Measurements from ENCODE around the gene ARR3.

- TF ChIP-seq, protein P1, sequence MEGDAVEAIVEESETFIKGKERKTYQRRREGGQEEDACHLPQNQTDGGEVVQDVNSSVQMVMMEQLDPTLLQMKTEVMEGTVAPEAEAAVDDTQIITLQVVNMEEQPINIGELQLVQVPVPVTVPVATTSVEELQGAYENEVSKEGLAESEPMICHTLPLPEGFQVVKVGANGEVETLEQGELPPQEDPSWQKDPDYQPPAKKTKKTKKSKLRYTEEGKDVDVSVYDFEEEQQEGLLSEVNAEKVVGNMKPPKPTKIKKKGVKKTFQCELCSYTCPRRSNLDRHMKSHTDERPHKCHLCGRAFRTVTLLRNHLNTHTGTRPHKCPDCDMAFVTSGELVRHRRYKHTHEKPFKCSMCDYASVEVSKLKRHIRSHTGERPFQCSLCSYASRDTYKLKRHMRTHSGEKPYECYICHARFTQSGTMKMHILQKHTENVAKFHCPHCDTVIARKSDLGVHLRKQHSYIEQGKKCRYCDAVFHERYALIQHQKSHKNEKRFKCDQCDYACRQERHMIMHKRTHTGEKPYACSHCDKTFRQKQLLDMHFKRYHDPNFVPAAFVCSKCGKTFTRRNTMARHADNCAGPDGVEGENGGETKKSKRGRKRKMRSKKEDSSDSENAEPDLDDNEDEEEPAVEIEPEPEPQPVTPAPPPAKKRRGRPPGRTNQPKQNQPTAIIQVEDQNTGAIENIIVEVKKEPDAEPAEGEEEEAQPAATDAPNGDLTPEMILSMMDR (IDR thresholded peaks at IDR 0.05), result no peak
- TF ChIP-seq EP300 (IDR thresholded peaks at IDR 0.05) (no peak), POLR2A (IDR thresholded peaks at IDR 0.05) (no peak)
Observed at GRCh38 chrX:70322784-70323183, 54.6 kb downstream of the ARR3 start.

Data from upper lobe of left lung (tissue), 4 donors.